ENCODE measurements around the gene CENPE.

Gene CENPE

GRCh38 chr4:103092245-103092644 lies 105.9 kb downstream of the CENPE start:
- no peaks in the 10 kb centered on the region for H3K9me3 ChIP-seq (ENCODE audit: severe bottlenecking)
- peaks cover 15% of the 10 kb centered on the region for H3K36me3 ChIP-seq
- no peak overlapping the region for H3K27ac ChIP-seq
- no peak overlapping the region for H3K4me3 ChIP-seq (ENCODE audit: low read depth, low read length)
- no peak for DNase-seq
- no peak for TF ChIP-seq CTCF (IDR thresholded peaks at IDR 0.05; ENCODE audit: low read depth, low read length)
- H3K27me3 ChIP-seq (ENCODE audit: insufficient read depth, low read depth, severe bottlenecking), result no peaks in the 10 kb centered on the region

GRCh38 chr4:103091601-103092223 lies 106.4 kb downstream of the CENPE start:
- Histone ChIP-seq H3K36me3 (peaks cover 15% of the 10 kb centered on the region), H3K27ac (no peak overlapping the region), H3K27me3 (ENCODE audit: insufficient read depth, low read depth, severe bottlenecking) (no peaks in the 10 kb centered on the region), H3K4me3 (ENCODE audit: low read depth, low read length) (no peak overlapping the region), H3K9me3 (ENCODE audit: severe bottlenecking) (no peaks in the 10 kb centered on the region)
- peak; percentile 52 for TF ChIP-seq CTCF (IDR thresholded peaks at IDR 0.05; ENCODE audit: low read depth, low read length)
- peak; percentile 49 for DNase-seq

GRCh38 chr4:103089481-103089880 lies 108.7 kb downstream of the CENPE start:
- no peak for TF ChIP-seq CTCF (IDR thresholded peaks at IDR 0.05; ENCODE audit: low read depth, low read length)
- Histone ChIP-seq H3K4me3 (ENCODE audit: low read depth, low read length) (no peak overlapping the region), H3K27ac (no peak overlapping the region), H3K27me3 (ENCODE audit: insufficient read depth, low read depth, severe bottlenecking) (no peaks in the 10 kb centered on the region), H3K9me3 (ENCODE audit: severe bottlenecking) (no peaks in the 10 kb centered on the region), H3K36me3 (peaks cover 15% of the 10 kb centered on the region)
- DNase-seq, result no peak

GRCh38 chr4:103086551-103086950 lies 111.6 kb downstream of the CENPE start:
- Histone ChIP-seq H3K36me3 (peaks cover 12% of the 10 kb centered on the region), H3K4me3 (ENCODE audit: low read depth, low read length) (no peak overlapping the region), H3K27ac (no peak overlapping the region), H3K9me3 (ENCODE audit: severe bottlenecking) (no peaks in the 10 kb centered on the region), H3K27me3 (ENCODE audit: insufficient read depth, low read depth, severe bottlenecking) (no peaks in the 10 kb centered on the region)
- TF ChIP-seq CTCF (IDR thresholded peaks at IDR 0.05; ENCODE audit: low read depth, low read length), result no peak
- no peak for DNase-seq

GRCh38 chr4:103085555-103086196 lies 112.5 kb downstream of the CENPE start:
- no peak for DNase-seq
- Histone ChIP-seq H3K4me3 (ENCODE audit: low read depth, low read length) (no peak overlapping the region), H3K27ac (no peak overlapping the region), H3K27me3 (ENCODE audit: insufficient read depth, low read depth, severe bottlenecking) (no peaks in the 10 kb centered on the region), H3K36me3 (peaks cover 8% of the 10 kb centered on the region), H3K9me3 (ENCODE audit: severe bottlenecking) (no peaks in the 10 kb centered on the region)
- no peak for TF ChIP-seq CTCF (IDR thresholded peaks at IDR 0.05; ENCODE audit: low read depth, low read length)
